Caco-2 (cell line): ENCODE data around the gene AGPAT2. TPM values are rescaled to one million over a fixed set of nuclear protein-coding genes. Genes with fewer than 3 reads are reported as not detected.
A peak's percentile ranks its signal among the peaks of the same experiment; 100 is the strongest.

Experiments used
- BruUV-seq: library from RNA; stranded (reverse); fragments of 400-500 nt; replicated peaks from 2 replicates; lab custom pipeline; 2021; lab: Mats Ljungman, UMichigan
- CTCF ChIA-PET: fragments of 300-600 bp; sonication (Branson Sonifier 250); formaldehyde crosslinking; loops from one replicate; lab custom pipeline; 2022; ENCODE audit warnings: antibody characterized with exemption; lab: Charles Lee
- POLR2A ChIA-PET: fragments of 300-600 bp; sonication (Branson Sonifier 250); formaldehyde crosslinking; loops from one replicate; lab custom pipeline; 2022; ENCODE audit warnings: antibody characterized with exemption; lab: Charles Lee
- DNase-seq, 2 experiments: peaks; one replicate each; pipeline versions ENCODE4 v3.0.0 to v3.0.0-alpha.2; 2020 to 2022
- H3K27me3 ChIP-seq: replicated peaks from 2 replicates; pipeline ENCODE4 v1.6.0; 2011; ENCODE audit warnings: low read length; ENCODE audit not compliant: control insufficient read depth, insufficient read depth
- H3K36me3 ChIP-seq: 2 replicates; pipeline ENCODE4 v1.5.1; 2011; ENCODE audit warnings: low read length; ENCODE audit not compliant: control insufficient read depth, insufficient read depth
- H3K4me1 ChIP-seq: fragments of 250-450 bp; sonication (Bioruptor Pico); 2 replicates; pipeline ENCODE4 v1.5.1; 2020; ENCODE audit warnings: mild to moderate bottlenecking
- H3K4me3 ChIP-seq: 2 replicates; pipeline ENCODE4 v1.5.1; 2011; ENCODE audit warnings: low read depth, mild to moderate bottlenecking, control low read depth, low read length
- H3K9me3 ChIP-seq: fragments of 250-450 bp; sonication (Bioruptor Pico); 2 replicates; pipeline ENCODE4 v1.5.1; 2020; ENCODE audit warnings: mild to moderate bottlenecking, moderate library complexity
- H3K27ac Mint-ChIP-seq: one replicate; pipeline ENCODE4 v1.8.0; 2022; ENCODE audit warnings: mixed read lengths; ENCODE audit not compliant: unreplicated experiment
- H3K27me3 Mint-ChIP-seq: one replicate; pipeline ENCODE4 v1.8.0; 2022; ENCODE audit warnings: mixed read lengths; ENCODE audit not compliant: insufficient read depth, unreplicated experiment
- H3K36me3 Mint-ChIP-seq: one replicate; pipeline ENCODE4 v1.8.0; 2022; ENCODE audit warnings: mild to moderate bottlenecking, mixed read lengths; ENCODE audit not compliant: insufficient read depth, unreplicated experiment
- H3K4me1 Mint-ChIP-seq: one replicate; pipeline ENCODE4 v1.8.0; 2022; ENCODE audit warnings: low read depth, mixed read lengths; ENCODE audit not compliant: unreplicated experiment
- H3K4me3 Mint-ChIP-seq: one replicate; pipeline ENCODE4 v1.8.0; 2022; ENCODE audit warnings: mild to moderate bottlenecking, moderate library complexity, mixed read lengths; ENCODE audit not compliant: unreplicated experiment
- H3K9me3 Mint-ChIP-seq: one replicate; pipeline ENCODE4 v1.8.0; 2022; ENCODE audit warnings: mixed read lengths; ENCODE audit not compliant: unreplicated experiment
- CTCF ChIP-seq, 2 experiments: fragments of 200-600 bp in 1 of 2; IDR thresholded peaks; 1 replicate in 1 of 2; 2 replicates in 1 of 2; pipeline versions ENCODE4 v1.5.1 to v1.8.0; 2011 to 2022; ENCODE audit warnings: antibody characterized with exemption in 1 of 2, control low read depth in 1 of 2, inconsistent platforms in 1 of 2, low read depth in 1 of 2, low read length in 1 of 2, mild to moderate bottlenecking in 1 of 2, moderate library complexity in 1 of 2; ENCODE audit not compliant: insufficient read depth in 1 of 2, severe bottlenecking in 1 of 2, unreplicated experiment in 1 of 2
- intact Hi-C: fragments of 100-400 bp; cut with micrococcal nuclease; formaldehyde crosslinking; loops from one replicate; pipeline ENCODE4 v1.10.0; 2022; ENCODE audit not compliant: unreplicated experiment
- total RNA-seq: library from RNA; stranded (reverse); gene quantifications from 2 replicates; pipeline ENCODE4 v1.2.3, GENCODE V29; 2022

The AGPAT2 gene
- total RNA-seq, 1 experiment from 2014 or later, result 68.7 TPM

DNA sequence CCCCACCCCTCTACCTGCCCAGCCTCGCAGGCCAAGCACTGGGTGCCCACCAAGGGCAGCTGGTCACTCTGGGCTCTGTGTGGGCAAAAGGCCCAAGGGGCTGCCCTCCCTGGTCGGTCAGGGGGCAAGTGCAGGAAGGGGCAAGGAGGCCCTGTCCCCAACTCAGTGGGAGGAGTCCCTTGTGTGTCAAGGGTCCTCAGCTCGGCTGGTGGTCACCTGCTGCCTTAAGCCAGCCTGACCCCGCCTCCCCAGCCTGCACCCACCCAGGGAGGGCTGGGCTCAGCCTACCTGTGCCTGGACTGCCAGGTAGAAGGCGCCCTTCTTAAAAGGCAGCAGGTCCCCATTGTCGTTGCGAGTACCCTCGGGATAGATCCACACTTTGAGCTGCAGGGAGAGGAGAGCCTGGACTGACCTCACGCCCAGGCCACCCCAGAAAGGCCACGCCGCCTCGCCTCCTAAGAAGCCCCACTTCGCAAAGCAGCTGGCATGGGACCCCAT is 10.9 kb downstream of the AGPAT2 start:
- BruUV-seq, result no TSS peak
- no peak for DNase-seq
- Histone ChIP-seq H3K4me1 (peaks cover 20% of the 10 kb centered on the region), H3K4me3 (no peak overlapping the region), H3K9me3 (no peaks in the 10 kb centered on the region), H3K27me3 (no peaks in the 10 kb centered on the region), H3K36me3 (no peaks in the 10 kb centered on the region; the same call in 1 of the 2 replicates)
- Mint-ChIP-seq H3K27ac (no peak overlapping the region), H3K9me3 (no peaks in the 10 kb centered on the region), H3K36me3 (peaks cover 17% of the 10 kb centered on the region), H3K4me3 (no peak overlapping the region), H3K4me1 (no peaks in the 10 kb centered on the region), H3K27me3 (no peaks in the 10 kb centered on the region)
- ChIA-PET CTCF (interaction anchor here (0.6 to 1.5 kb wide), 3 partner anchors 11 to 576 kb away, joined by 3 to 10 read pairs (median 4); partner anchors contain the start of gene AGPAT2), POLR2A (interaction anchor here (1.1 kb wide), 1 partner anchor 17 kb away, joined by 3 read pairs; no protein-coding TSS in a partner anchor)
- TF ChIP-seq CTCF (IDR thresholded peaks at IDR 0.05; ENCODE audit: insufficient read depth in 1 of 2, low read depth in 1 of 2, low read length in 1 of 2, severe bottlenecking in 1 of 2, unreplicated experiment in 1 of 2), result no peak
- intact Hi-C loops, result no loop called here

GRCh38 chr9:136675477-136676296 is 11.6 kb downstream of the AGPAT2 start:
- no peaks in the 10 kb centered on the region for H3K27me3 Mint-ChIP-seq
- no TSS peak for BruUV-seq
- TF ChIP-seq CTCF (IDR thresholded peaks at IDR 0.05; ENCODE audit: insufficient read depth in 1 of 2, low read depth in 1 of 2, low read length in 1 of 2, severe bottlenecking in 1 of 2, unreplicated experiment in 1 of 2), result no peak
- H3K9me3 Mint-ChIP-seq, result no peaks in the 10 kb centered on the region
- no peaks in the 10 kb centered on the region for H3K9me3 ChIP-seq
- no peaks in the 10 kb centered on the region for H3K27me3 ChIP-seq
- H3K27ac Mint-ChIP-seq, result no peak overlapping the region
- H3K4me3 ChIP-seq, result no peak overlapping the region
- DNase-seq, result no peak
- ChIA-PET POLR2A (no interaction called here), CTCF (interaction anchor here (0.6 to 1.5 kb wide), 3 partner anchors 11 to 576 kb away, joined by 3 to 10 read pairs (median 4); partner anchors contain the start of gene AGPAT2)
- H3K36me3 Mint-ChIP-seq, result peaks cover 17% of the 10 kb centered on the region
- H3K36me3 ChIP-seq, result no peaks in the 10 kb centered on the region; the same call in 1 of the 2 replicates
- no peaks in the 10 kb centered on the region for H3K4me1 Mint-ChIP-seq
- H3K4me3 Mint-ChIP-seq, result no peak overlapping the region
- intact Hi-C loops, result no loop called here
- H3K4me1 ChIP-seq, result peaks cover 19% of the 10 kb centered on the region

DNA sequence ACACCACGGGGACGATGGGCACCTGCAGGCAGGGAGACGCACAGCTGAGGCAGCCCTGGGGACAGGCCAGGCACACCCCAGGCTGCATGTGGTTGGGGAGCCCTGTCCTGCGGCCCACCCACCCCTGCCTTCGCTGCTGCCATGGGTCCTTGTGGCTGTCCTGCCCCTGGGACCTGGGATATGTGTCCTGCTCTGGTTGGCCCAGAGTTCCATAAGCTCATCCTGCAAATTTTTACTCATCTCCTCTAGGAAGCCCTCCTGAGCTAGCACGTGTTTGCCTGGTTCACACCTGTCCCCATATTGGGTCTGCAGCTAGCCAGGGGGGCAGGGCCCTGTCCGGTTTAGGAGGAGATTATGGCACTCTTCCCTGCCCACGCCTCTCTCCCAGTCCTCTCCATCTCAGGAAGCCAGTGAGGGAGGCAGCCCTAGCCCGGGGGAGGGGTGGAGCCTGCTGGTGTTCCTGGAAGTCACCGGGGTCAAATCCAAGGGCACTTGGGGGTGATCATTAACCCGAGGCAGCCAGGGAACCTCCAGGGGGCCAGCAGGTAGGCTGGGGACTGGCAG is 12.4 kb downstream of the AGPAT2 start:
- BruUV-seq, result no TSS peak
- CTCF ChIA-PET, result interaction anchor here (0.9 kb wide), 1 partner anchor 19 kb away, joined by 4 read pairs; no protein-coding TSS in a partner anchor
- no peaks in the 10 kb centered on the region; the same call in 1 of the 2 replicates for H3K36me3 ChIP-seq
- peaks cover 19% of the 10 kb centered on the region for H3K4me1 ChIP-seq
- Mint-ChIP-seq H3K27me3 (no peaks in the 10 kb centered on the region), H3K4me3 (no peak overlapping the region), H3K27ac (no peak overlapping the region), H3K9me3 (no peaks in the 10 kb centered on the region), H3K36me3 (peaks cover 19% of the 10 kb centered on the region), H3K4me1 (no peaks in the 10 kb centered on the region)
- intact Hi-C loops, result no loop called here
- no peaks in the 10 kb centered on the region for H3K27me3 ChIP-seq
- H3K4me3 ChIP-seq, result no peak overlapping the region
- DNase-seq, result peak; percentile 79 to 82
- TF ChIP-seq CTCF (IDR thresholded peaks at IDR 0.05; ENCODE audit: insufficient read depth in 1 of 2, low read depth in 1 of 2, low read length in 1 of 2, severe bottlenecking in 1 of 2, unreplicated experiment in 1 of 2), result no peak
- no peaks in the 10 kb centered on the region for H3K9me3 ChIP-seq
- POLR2A ChIA-PET, result no interaction called here
